WTC11 (cell line): Measurements from ENCODE around the gene AGAP1. TPM values are rescaled to one million over a fixed set of nuclear protein-coding genes. Genes with fewer than 3 reads are reported as not detected.

ENCODE experiments used
- ATAC-seq: fragments of 200-7000 bp; cut with Tn5 transposase; 2 replicates; pipeline ENCODE4 v1.10.0; 2021; ENCODE audit warnings: mild to moderate bottlenecking, moderate library complexity
- CTCF ChIA-PET: fragments of 300-600 bp; sonication (Branson Sonifier 250); formaldehyde crosslinking; loops from one replicate; lab custom pipeline; 2021; ENCODE audit warnings: antibody characterized with exemption; lab: Charles Lee
- POLR2A ChIA-PET: fragments of 350-600 bp; sonication (Branson Sonifier 250); formaldehyde crosslinking; loops from one replicate; lab custom pipeline; 2021; ENCODE audit warnings: antibody characterized with exemption; lab: Charles Lee
- DNase-seq: peaks from one replicate; pipeline ENCODE4 v3.0.0; 2021; ENCODE audit warnings: low spot score
- H3K27ac Mint-ChIP-seq: 2 replicates; pipeline ENCODE4 v1.8.0; 2021; ENCODE audit warnings: mixed read lengths
- H3K27me3 Mint-ChIP-seq: 2 replicates; pipeline ENCODE4 v1.8.0; 2021; ENCODE audit warnings: low read depth, mild to moderate bottlenecking, moderate library complexity, mixed read lengths
- H3K36me3 Mint-ChIP-seq: 2 replicates; pipeline ENCODE4 v1.8.0; 2021; ENCODE audit warnings: mixed read lengths
- H3K4me1 Mint-ChIP-seq: 2 replicates; pipeline ENCODE4 v1.8.0; 2022; ENCODE audit warnings: mixed read lengths
- H3K4me3 Mint-ChIP-seq: 2 replicates; pipeline ENCODE4 v1.8.0; 2021; ENCODE audit warnings: mild to moderate bottlenecking, moderate library complexity, mixed read lengths
- H3K9me3 Mint-ChIP-seq: 2 replicates; pipeline ENCODE4 v1.8.0; 2021; ENCODE audit warnings: mixed read lengths
- ATF1 ChIP-seq: sonication (generic); formaldehyde crosslinking; IDR thresholded peaks from 2 replicates; pipeline ENCODE4 v1.8.1; 2023; ENCODE audit warnings: mild to moderate bottlenecking, moderate library complexity, missing genetic modification reagents
- ATF3 ChIP-seq: sonication (generic); formaldehyde crosslinking; conservative IDR thresholded peaks from 2 replicates; pipeline ENCODE4 v1.8.1; 2022; ENCODE audit warnings: mild to moderate bottlenecking, missing genetic modification reagents
- CTCF ChIP-seq: fragments of 200-600 bp; IDR thresholded peaks from 2 replicates; pipeline ENCODE4 v1.8.0; 2022; ENCODE audit warnings: antibody characterized with exemption
- E2F5 ChIP-seq: sonication (generic); formaldehyde crosslinking; IDR thresholded peaks from 2 replicates; pipeline ENCODE4 v1.8.1; 2022; ENCODE audit warnings: mild to moderate bottlenecking, moderate library complexity, missing genetic modification reagents
- EMX1 ChIP-seq: fragments of 250-450 bp; sonication (Bioruptor Pico); IDR thresholded peaks from 2 replicates; pipeline ENCODE4 v1.8.0; 2021; ENCODE audit warnings: mild to moderate bottlenecking
- ESRRA ChIP-seq: sonication (generic); formaldehyde crosslinking; IDR thresholded peaks from 2 replicates; pipeline ENCODE4 v1.8.1; 2022; ENCODE audit warnings: mild to moderate bottlenecking, missing genetic modification reagents, borderline replicate concordance
- FOXJ3 ChIP-seq: sonication (generic); formaldehyde crosslinking; IDR thresholded peaks from 2 replicates; pipeline ENCODE4 v1.9.0; 2021; ENCODE audit warnings: missing genetic modification reagents, mild to moderate bottlenecking, borderline replicate concordance
- MAX ChIP-seq: sonication (generic); formaldehyde crosslinking; IDR thresholded peaks from 2 replicates; pipeline ENCODE4 v1.8.0; 2022; ENCODE audit warnings: mild to moderate bottlenecking, missing genetic modification reagents
- MLX ChIP-seq: sonication (generic); formaldehyde crosslinking; IDR thresholded peaks from 2 replicates; pipeline ENCODE4 v1.8.1; 2023; ENCODE audit warnings: mild to moderate bottlenecking, missing genetic modification reagents, moderate library complexity
- NFYB ChIP-seq: sonication (generic); formaldehyde crosslinking; conservative IDR thresholded peaks from 2 replicates; pipeline ENCODE4 v1.8.0; 2022; ENCODE audit warnings: low read depth, missing genetic modification reagents
- PRDM15 ChIP-seq: sonication (generic); formaldehyde crosslinking; IDR thresholded peaks from 2 replicates; pipeline ENCODE4 v1.8.0; 2022; ENCODE audit warnings: missing genetic modification reagents
- RELA ChIP-seq: sonication (generic); formaldehyde crosslinking; IDR thresholded peaks from 2 replicates; pipeline ENCODE4 v1.8.1; 2022; ENCODE audit warnings: missing genetic modification reagents, mild to moderate bottlenecking, borderline replicate concordance
- SMAD4 ChIP-seq: sonication (generic); formaldehyde crosslinking; IDR thresholded peaks from 2 replicates; pipeline ENCODE4 v1.8.0; 2022; ENCODE audit warnings: mild to moderate bottlenecking, missing genetic modification reagents
- TEAD4 ChIP-seq: sonication (generic); formaldehyde crosslinking; IDR thresholded peaks from 2 replicates; pipeline ENCODE4 v1.8.0; 2022; ENCODE audit warnings: mild to moderate bottlenecking, missing genetic modification reagents
- ZNF219 ChIP-seq: sonication (generic); formaldehyde crosslinking; IDR thresholded peaks from 2 replicates; pipeline ENCODE4 v1.8.0; 2023; ENCODE audit warnings: missing genetic modification reagents, mild to moderate bottlenecking, borderline replicate concordance
- ZNF671 ChIP-seq: fragments of 250-450 bp; sonication (Bioruptor Pico); IDR thresholded peaks from 2 replicates; pipeline ENCODE4 v1.8.0; 2021; ENCODE audit warnings: mild to moderate bottlenecking
- ZSCAN18 ChIP-seq: fragments of 250-450 bp; sonication (Bioruptor Pico); IDR thresholded peaks from 2 replicates; pipeline ENCODE4 v2.1.2; 2022; ENCODE audit warnings: mild to moderate bottlenecking, moderate library complexity
- total RNA-seq: library from RNA; stranded (reverse); gene quantifications from 3 replicates; pipeline ENCODE4 v1.2.3, GENCODE V29; 2021
- TF ChIP-seq, protein P1 (sequence below): sonication (generic); formaldehyde crosslinking; IDR thresholded peaks from 2 replicates; pipeline ENCODE4 v1.8.1; 2023; ENCODE audit warnings: mild to moderate bottlenecking, moderate library complexity, missing genetic modification reagents
- TF ChIP-seq, protein P2 (sequence below): sonication (generic); formaldehyde crosslinking; IDR thresholded peaks from 2 replicates; pipeline ENCODE4 v1.8.1; 2023; ENCODE audit warnings: mild to moderate bottlenecking, missing genetic modification reagents, moderate library complexity
- TF ChIP-seq, protein P3 (sequence below): sonication (generic); formaldehyde crosslinking; conservative IDR thresholded peaks from 2 replicates; pipeline ENCODE4 v1.8.1; 2023; ENCODE audit warnings: mild to moderate bottlenecking, low read depth, missing genetic modification reagents, moderate library complexity

AGAP1 gene
- total RNA-seq, 1 experiment from 2014 or later, result 49.3 TPM

DNA sequence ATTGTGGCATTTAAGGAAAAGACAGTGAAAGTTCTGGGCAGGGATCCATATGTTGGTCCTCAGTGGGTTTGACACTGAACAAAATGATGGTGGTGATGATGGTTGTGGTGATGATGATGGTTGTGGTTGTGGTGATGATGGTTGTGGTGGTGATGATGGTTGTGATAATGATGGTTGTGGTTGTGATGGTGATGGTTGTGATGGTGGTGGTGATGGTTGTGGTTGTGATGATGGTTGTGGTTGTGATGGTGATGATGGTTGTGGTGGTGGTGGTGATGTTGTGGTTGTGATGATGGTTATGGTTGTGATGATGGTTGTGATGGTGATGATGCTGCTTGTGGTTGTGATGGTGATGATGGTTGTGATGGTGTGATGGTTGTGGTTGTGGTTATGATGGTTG lies 308.7 kb downstream of the AGAP1 start:
- TF ChIP-seq E2F5 (no peak), NFYB (CRISPR knock-in tag) (no peak), CTCF (no peak)
- ChIA-PET CTCF (interaction anchor here (1.5 kb wide), 1 partner anchor 36 kb away, joined by 3 read pairs; no protein-coding TSS in a partner anchor), POLR2A (no interaction called here)
- Mint-ChIP-seq H3K27ac (no peak overlapping the region), H3K27me3 (no peaks in the 10 kb centered on the region), H3K4me1 (peaks cover 23% of the 10 kb centered on the region), H3K36me3 (peaks cover 22% of the 10 kb centered on the region), H3K9me3 (no peaks in the 10 kb centered on the region), H3K4me3 (no peak overlapping the region)
- DNase-seq, result no peak
- ATAC-seq, result no peak

GRCh38 chr2:235803028-235803427 lies 309.2 kb downstream of the AGAP1 start:
- Mint-ChIP-seq H3K9me3 (no peaks in the 10 kb centered on the region), H3K27ac (no peak overlapping the region), H3K4me3 (no peak overlapping the region), H3K27me3 (no peaks in the 10 kb centered on the region), H3K4me1 (peaks cover 26% of the 10 kb centered on the region), H3K36me3 (peaks cover 17% of the 10 kb centered on the region)
- DNase-seq (no peak), ATAC-seq (no peak)
- ChIA-PET CTCF (no interaction called here), POLR2A (no interaction called here)
- no peak for TF ChIP-seq TEAD4 (CRISPR knock-in tag)
- no peak for TF ChIP-seq FOXJ3 (CRISPR knock-in tag)
- TF ChIP-seq, protein P1, sequence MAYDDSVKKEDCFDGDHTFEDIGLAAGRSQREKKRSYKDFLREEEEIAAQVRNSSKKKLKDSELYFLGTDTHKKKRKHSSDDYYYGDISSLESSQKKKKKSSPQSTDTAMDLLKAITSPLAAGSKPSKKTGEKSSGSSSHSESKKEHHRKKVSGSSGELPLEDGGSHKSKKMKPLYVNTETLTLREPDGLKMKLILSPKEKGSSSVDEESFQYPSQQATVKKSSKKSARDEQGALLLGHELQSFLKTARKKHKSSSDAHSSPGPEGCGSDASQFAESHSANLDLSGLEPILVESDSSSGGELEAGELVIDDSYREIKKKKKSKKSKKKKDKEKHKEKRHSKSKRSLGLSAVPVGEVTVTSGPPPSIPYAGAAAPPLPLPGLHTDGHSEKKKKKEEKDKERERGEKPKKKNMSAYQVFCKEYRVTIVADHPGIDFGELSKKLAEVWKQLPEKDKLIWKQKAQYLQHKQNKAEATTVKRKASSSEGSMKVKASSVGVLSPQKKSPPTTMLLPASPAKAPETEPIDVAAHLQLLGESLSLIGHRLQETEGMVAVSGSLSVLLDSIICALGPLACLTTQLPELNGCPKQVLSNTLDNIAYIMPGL (CRISPR knock-in tag), result no peak
- no peak for TF ChIP-seq ESRRA (CRISPR knock-in tag)
- no peak for TF ChIP-seq ZNF671 (CRISPR knock-in tag)
- TF ChIP-seq ATF3 (CRISPR knock-in tag), result no peak
- no peak for TF ChIP-seq ATF1
- TF ChIP-seq, protein P2, sequence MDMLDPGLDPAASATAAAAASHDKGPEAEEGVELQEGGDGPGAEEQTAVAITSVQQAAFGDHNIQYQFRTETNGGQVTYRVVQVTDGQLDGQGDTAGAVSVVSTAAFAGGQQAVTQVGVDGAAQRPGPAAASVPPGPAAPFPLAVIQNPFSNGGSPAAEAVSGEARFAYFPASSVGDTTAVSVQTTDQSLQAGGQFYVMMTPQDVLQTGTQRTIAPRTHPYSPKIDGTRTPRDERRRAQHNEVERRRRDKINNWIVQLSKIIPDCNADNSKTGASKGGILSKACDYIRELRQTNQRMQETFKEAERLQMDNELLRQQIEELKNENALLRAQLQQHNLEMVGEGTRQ (CRISPR knock-in tag), result no peak
- no peak for TF ChIP-seq EMX1 (CRISPR knock-in tag)
- TF ChIP-seq RELA (CRISPR knock-in tag), result no peak
- TF ChIP-seq SMAD4 (CRISPR knock-in tag), result no peak
- no peak for TF ChIP-seq MLX (CRISPR knock-in tag)
- TF ChIP-seq, protein P3, sequence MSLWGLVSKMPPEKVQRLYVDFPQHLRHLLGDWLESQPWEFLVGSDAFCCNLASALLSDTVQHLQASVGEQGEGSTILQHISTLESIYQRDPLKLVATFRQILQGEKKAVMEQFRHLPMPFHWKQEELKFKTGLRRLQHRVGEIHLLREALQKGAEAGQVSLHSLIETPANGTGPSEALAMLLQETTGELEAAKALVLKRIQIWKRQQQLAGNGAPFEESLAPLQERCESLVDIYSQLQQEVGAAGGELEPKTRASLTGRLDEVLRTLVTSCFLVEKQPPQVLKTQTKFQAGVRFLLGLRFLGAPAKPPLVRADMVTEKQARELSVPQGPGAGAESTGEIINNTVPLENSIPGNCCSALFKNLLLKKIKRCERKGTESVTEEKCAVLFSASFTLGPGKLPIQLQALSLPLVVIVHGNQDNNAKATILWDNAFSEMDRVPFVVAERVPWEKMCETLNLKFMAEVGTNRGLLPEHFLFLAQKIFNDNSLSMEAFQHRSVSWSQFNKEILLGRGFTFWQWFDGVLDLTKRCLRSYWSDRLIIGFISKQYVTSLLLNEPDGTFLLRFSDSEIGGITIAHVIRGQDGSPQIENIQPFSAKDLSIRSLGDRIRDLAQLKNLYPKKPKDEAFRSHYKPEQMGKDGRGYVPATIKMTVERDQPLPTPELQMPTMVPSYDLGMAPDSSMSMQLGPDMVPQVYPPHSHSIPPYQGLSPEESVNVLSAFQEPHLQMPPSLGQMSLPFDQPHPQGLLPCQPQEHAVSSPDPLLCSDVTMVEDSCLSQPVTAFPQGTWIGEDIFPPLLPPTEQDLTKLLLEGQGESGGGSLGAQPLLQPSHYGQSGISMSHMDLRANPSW, result no peak
- no peak for TF ChIP-seq MAX (CRISPR knock-in tag)
- TF ChIP-seq ZSCAN18, result no peak
- no peak for TF ChIP-seq PRDM15 (CRISPR knock-in tag)
- TF ChIP-seq ZNF219, result no peak
